Mammary epithelial cell (primary cell): ENCODE data around the gene NDUFAF8.

Experiments
- EZH2 ChIP-seq: IDR thresholded peaks from 2 replicates; pipeline ENCODE4 v1.6.1; 2012; ENCODE audit warnings: low read length, inconsistent platforms, borderline replicate concordance
- TF ChIP-seq, protein P1 (sequence below), 2 donors: IDR thresholded peaks in 1 of 2; conservative IDR thresholded peaks in 1 of 2; 2 replicates each; pipeline ENCODE4 v1.5.1; 2011 to 2012; ENCODE audit warnings: inconsistent platforms in 2 of 2, low read length in 2 of 2, mild to moderate bottlenecking in 2 of 2, control low read depth in 1 of 2, low read depth in 1 of 2; ENCODE audit not compliant: insufficient read depth in 1 of 2; ENCODE audit errors: extremely low read depth in 1 of 2

DNA sequence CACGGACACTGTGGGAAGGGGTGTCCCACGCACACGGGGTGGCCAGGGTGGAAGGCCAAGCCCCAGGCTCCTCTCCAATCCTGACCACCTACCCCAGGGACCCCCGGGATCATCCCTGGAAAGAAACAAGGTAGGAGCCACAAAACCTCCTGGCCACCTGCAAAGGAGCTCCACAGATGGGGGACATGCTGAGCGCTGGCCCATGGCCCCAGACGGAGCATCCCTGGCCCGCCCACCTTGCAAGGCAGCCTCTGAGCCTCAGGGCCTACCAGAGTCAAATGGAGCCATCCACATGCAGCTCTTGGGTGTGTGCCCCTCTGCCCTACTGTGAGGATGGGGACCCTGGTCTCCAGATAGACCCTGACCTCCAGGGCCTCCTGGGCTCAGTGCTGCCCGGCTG is 39.7 kb downstream of the NDUFAF8 start:
- TF ChIP-seq, protein P1, sequence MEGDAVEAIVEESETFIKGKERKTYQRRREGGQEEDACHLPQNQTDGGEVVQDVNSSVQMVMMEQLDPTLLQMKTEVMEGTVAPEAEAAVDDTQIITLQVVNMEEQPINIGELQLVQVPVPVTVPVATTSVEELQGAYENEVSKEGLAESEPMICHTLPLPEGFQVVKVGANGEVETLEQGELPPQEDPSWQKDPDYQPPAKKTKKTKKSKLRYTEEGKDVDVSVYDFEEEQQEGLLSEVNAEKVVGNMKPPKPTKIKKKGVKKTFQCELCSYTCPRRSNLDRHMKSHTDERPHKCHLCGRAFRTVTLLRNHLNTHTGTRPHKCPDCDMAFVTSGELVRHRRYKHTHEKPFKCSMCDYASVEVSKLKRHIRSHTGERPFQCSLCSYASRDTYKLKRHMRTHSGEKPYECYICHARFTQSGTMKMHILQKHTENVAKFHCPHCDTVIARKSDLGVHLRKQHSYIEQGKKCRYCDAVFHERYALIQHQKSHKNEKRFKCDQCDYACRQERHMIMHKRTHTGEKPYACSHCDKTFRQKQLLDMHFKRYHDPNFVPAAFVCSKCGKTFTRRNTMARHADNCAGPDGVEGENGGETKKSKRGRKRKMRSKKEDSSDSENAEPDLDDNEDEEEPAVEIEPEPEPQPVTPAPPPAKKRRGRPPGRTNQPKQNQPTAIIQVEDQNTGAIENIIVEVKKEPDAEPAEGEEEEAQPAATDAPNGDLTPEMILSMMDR (conservative IDR thresholded peaks at IDR 0.05 in 1 of 2, IDR thresholded peaks at IDR 0.05 in 1 of 2; ENCODE audit: extremely low read depth in 1 of 2, insufficient read depth in 1 of 2, low read depth in 1 of 2, low read length in 2 of 2), result no peak
- TF ChIP-seq EZH2, result no peak
